Measurements from ENCODE around the gene STAT5A. TPM values are rescaled to one million over a fixed set of nuclear protein-coding genes. Genes with fewer than 3 reads are reported as not detected.

Gene STAT5A
- total and polyA plus RNA-seq, 9 of the 15 experiments (the other 6 are each of a cell fraction or from before 2014, with no cell fraction given) = 79.9 to 415 (median 196) TPM

GRCh38 chr17:42290577-42290976 is 2.3 kb downstream of the STAT5A start (continued):
- no peak for TF ChIP-seq ZNF655 (CRISPR knock-in tag; IDR thresholded peaks at IDR 0.05)
- TF ChIP-seq, protein P1, sequence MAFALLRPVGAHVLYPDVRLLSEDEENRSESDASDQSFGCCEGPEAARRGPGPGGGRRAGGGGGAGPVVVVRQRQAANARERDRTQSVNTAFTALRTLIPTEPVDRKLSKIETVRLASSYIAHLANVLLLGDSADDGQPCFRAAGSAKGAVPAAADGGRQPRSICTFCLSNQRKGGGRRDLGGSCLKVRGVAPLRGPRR (CRISPR knock-in tag; IDR thresholded peaks at IDR 0.05) = no peak
- no peak for TF ChIP-seq ILF3 (IDR thresholded peaks at IDR 0.05; ENCODE audit: borderline replicate concordance)
- TF ChIP-seq RBM14 (IDR thresholded peaks at IDR 0.05; ENCODE audit: borderline replicate concordance, insufficient read depth, low read depth, low read length) = no peak
- TF ChIP-seq SMAD3 (CRISPR knock-in tag; conservative IDR thresholded peaks at IDR 0.05) = no peak
- TF ChIP-seq, protein P2, sequence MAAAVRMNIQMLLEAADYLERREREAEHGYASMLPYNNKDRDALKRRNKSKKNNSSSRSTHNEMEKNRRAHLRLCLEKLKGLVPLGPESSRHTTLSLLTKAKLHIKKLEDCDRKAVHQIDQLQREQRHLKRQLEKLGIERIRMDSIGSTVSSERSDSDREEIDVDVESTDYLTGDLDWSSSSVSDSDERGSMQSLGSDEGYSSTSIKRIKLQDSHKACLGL (CRISPR knock-in tag; IDR thresholded peaks at IDR 0.05; ENCODE audit: borderline replicate concordance, poor library complexity, severe bottlenecking) = no peak
- TF ChIP-seq ELK1 (CRISPR knock-in tag; IDR thresholded peaks at IDR 0.05) = no peak
- TF ChIP-seq RBM15 (IDR thresholded peaks at IDR 0.05; ENCODE audit: insufficient read depth, low read length) = no peak
- no peak for TF ChIP-seq SREBF1 (IDR thresholded peaks at IDR 0.05; ENCODE audit: borderline replicate concordance, low read depth, low read length)
- TF ChIP-seq TFAP4 (CRISPR knock-in tag; IDR thresholded peaks at IDR 0.05; ENCODE audit: borderline replicate concordance) = no peak
- no peak for TF ChIP-seq DNMT1 (IDR thresholded peaks at IDR 0.05)
- no peak for TF ChIP-seq PCBP2 (IDR thresholded peaks at IDR 0.05; ENCODE audit: low read depth, low read length, poor library complexity, severe bottlenecking)
- no peak for TF ChIP-seq CBX8 (IDR thresholded peaks at IDR 0.05; ENCODE audit: borderline replicate concordance, extremely low read depth, low read depth, low read length, poor library complexity, severe bottlenecking)
- TF ChIP-seq ZFP30 (CRISPR knock-in tag; IDR thresholded peaks at IDR 0.05; ENCODE audit: borderline replicate concordance) = no peak
- peak; percentile 82; the same call in 1 of the 2 replicates for TF ChIP-seq SMARCA5 (IDR thresholded peaks at IDR 0.05)
- no peak for TF ChIP-seq ZNF668 (CRISPR knock-in tag; IDR thresholded peaks at IDR 0.05)
- no peak for TF ChIP-seq CHD1 (IDR thresholded peaks at IDR 0.05; ENCODE audit: low read length)
- no peak for TF ChIP-seq SMARCB1 (IDR thresholded peaks at IDR 0.05; ENCODE audit: insufficient read length, low read depth)
- TF ChIP-seq BACH1 (tag; IDR thresholded peaks at IDR 0.05) = no peak
- TF ChIP-seq BCOR (IDR thresholded peaks at IDR 0.05) = peak; percentile 97
- TF ChIP-seq HCFC1 (IDR thresholded peaks at IDR 0.05; ENCODE audit: low read depth, low read length) = no peak
- TF ChIP-seq SMC3 (conservative IDR thresholded peaks at IDR 0.05; ENCODE audit: insufficient read depth, low read depth, low read length) = no peak
- no peak for TF ChIP-seq LEF1 (IDR thresholded peaks at IDR 0.05)
- no peak for TF ChIP-seq JUN (IDR thresholded peaks at IDR 0.05; ENCODE audit: borderline replicate concordance, low read depth, low read length)
- no peak for TF ChIP-seq JUN (CRISPR knock-in tag; IDR thresholded peaks at IDR 0.05; ENCODE audit: borderline replicate concordance)
- TF ChIP-seq POLR3G (IDR thresholded peaks at IDR 0.05; ENCODE audit: extremely low read depth, insufficient read length, insufficient replicate concordance) = no peak

All from K562 (cell line).